Progenitor cell of endocrine pancreas (in vitro differentiated cells): Measurements from ENCODE around the gene CPEB2. TPM values are rescaled to one million over a fixed set of nuclear protein-coding genes. Genes with fewer than 3 reads are reported as not detected.

Experiments used
- DNase-seq: peaks from one replicate; pipeline ENCODE4 v3.0.0; 2021; ENCODE audit warnings: low spot score; ENCODE audit not compliant: unreplicated experiment
- H3K27ac Mint-ChIP-seq: 2 replicates; pipeline ENCODE4 v1.8.0; 2021; ENCODE audit warnings: mild to moderate bottlenecking, moderate library complexity, mixed read lengths
- H3K27me3 Mint-ChIP-seq: 2 replicates; pipeline ENCODE4 v1.8.0; 2021; ENCODE audit warnings: mixed read lengths
- H3K36me3 Mint-ChIP-seq: 2 replicates; pipeline ENCODE4 v1.8.0; 2022; ENCODE audit warnings: mixed read lengths; ENCODE audit not compliant: insufficient read depth
- H3K4me1 Mint-ChIP-seq: 2 replicates; pipeline ENCODE4 v1.8.0; 2021; ENCODE audit warnings: low read depth, mixed read lengths
- H3K4me3 Mint-ChIP-seq: 2 replicates; pipeline ENCODE4 v1.8.0; 2021; ENCODE audit warnings: low read depth, mild to moderate bottlenecking, moderate library complexity, mixed read lengths
- H3K9me3 Mint-ChIP-seq: 2 replicates; pipeline ENCODE4 v1.8.0; 2021; ENCODE audit warnings: low read depth, mixed read lengths
- total RNA-seq: library from RNA; stranded (reverse); gene quantifications from 2 replicates; pipeline ENCODE4 v1.2.1, GENCODE V29; 2021
- TF ChIP-seq, protein P1 (sequence below): fragments of 200-600 bp; sonication (generic); IDR thresholded peaks from one replicate; pipeline ENCODE4 v1.5.0; 2021; ENCODE audit warnings: antibody characterized with exemption, mild to moderate bottlenecking; ENCODE audit not compliant: unreplicated experiment

The CPEB2 gene
- total RNA-seq, 1 donor from 2014 or later: 3.5 TPM

DNA sequence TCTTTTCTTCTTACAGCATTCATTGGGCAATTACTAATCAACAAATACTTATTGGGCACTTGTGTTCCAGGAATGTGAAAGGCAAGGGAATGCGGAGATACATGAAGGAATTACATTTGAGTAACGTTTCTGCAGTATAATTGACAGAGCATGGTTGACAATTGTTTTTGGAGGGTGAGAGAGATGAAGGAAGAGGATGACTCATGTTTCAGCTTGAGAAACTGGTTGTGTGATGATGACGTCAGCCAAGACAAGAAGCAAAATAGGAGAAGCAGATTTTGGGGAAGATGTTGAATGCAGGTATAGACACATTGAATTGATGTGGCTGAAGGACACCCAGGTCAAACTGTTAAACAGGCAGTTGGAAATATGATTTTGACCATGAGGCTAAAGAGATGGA lies 8.0 kb upstream of the CPEB2 start:
- H3K4me1 Mint-ChIP-seq: no peaks in the 10 kb centered on the region
- no peak overlapping the region for H3K27ac Mint-ChIP-seq
- no peaks in the 10 kb centered on the region for H3K36me3 Mint-ChIP-seq
- no peak for DNase-seq
- peaks cover 5% of the 10 kb centered on the region for H3K27me3 Mint-ChIP-seq
- H3K4me3 Mint-ChIP-seq: no peak overlapping the region
- TF ChIP-seq, protein P1, sequence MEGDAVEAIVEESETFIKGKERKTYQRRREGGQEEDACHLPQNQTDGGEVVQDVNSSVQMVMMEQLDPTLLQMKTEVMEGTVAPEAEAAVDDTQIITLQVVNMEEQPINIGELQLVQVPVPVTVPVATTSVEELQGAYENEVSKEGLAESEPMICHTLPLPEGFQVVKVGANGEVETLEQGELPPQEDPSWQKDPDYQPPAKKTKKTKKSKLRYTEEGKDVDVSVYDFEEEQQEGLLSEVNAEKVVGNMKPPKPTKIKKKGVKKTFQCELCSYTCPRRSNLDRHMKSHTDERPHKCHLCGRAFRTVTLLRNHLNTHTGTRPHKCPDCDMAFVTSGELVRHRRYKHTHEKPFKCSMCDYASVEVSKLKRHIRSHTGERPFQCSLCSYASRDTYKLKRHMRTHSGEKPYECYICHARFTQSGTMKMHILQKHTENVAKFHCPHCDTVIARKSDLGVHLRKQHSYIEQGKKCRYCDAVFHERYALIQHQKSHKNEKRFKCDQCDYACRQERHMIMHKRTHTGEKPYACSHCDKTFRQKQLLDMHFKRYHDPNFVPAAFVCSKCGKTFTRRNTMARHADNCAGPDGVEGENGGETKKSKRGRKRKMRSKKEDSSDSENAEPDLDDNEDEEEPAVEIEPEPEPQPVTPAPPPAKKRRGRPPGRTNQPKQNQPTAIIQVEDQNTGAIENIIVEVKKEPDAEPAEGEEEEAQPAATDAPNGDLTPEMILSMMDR: no peak
- H3K9me3 Mint-ChIP-seq: no peaks in the 10 kb centered on the region

DNA sequence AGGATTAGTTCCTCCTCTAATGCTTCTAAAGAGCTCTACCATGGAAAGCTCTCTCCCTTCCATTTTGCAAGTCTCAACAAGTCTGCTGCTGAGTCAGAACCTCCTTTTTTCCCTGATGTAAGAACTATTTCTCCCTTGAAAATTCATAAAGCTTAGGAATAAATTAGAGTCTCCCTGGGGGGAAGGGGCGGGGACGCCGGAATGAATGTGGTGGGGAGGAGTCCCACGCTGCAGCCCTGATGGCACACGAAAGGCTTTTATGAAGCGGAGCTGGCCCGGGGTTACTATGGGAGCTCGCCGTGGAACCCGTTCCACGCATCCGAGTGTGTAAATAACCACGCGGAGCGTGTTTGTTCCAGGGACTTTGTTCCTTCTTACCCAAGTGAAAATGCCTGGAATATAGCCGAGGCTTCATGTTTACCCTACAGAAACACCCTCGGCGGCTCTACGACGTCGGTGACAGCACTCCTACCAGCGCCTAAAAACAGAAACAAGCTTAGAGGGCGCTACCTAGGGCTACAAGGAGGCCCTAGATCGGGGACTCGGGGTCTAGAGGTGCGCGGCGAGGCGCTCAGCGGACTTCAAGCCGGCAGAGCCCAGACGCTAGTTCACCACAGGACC lies 923 bp upstream of the CPEB2 start:
- Mint-ChIP-seq H3K27me3 (peaks cover 20% of the 10 kb centered on the region), H3K4me3 (peak overlapping the region; percentile 83), H3K27ac (peak overlapping the region; percentile 92), H3K4me1 (peaks cover 11% of the 10 kb centered on the region), H3K36me3 (no peaks in the 10 kb centered on the region), H3K9me3 (no peaks in the 10 kb centered on the region)
- no peak for DNase-seq
- TF ChIP-seq, protein P1: no peak

DNA sequence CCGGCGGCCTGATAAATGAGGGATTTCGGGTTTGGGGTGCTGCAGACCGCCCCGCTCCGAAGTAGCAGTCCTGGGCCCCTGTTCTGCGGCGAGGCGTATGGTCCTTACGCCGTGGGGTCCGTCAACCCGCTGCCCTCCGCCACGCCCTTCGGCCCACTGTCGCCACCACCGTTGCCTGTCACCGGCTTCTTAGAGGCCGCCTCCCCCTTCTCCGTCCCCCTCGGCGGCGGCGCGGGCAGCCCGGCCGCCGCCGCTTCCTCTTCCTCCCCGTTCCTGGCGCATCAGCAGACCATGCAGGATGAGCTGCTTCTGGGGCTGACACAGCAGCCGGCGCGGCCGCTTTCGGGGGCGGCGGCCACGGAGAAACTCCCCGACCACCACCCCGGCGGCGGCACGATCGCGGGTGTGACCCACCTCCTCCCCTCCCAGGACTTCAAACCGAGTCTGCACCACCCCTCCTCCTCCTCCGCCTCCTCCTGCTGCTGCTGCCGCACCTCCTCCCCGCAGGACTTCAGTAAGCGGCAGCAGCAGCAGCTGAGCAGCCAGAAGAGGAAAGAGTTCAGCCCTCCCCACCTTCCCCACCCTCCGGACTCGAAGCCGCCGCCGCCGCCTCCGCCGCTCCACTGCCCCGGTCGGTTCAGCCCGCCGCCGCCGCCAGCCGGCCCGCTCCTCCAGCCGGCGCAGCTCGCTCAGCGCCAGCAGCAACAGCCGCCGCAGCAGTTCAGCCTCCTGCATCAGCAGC lies 549 bp downstream of the CPEB2 start:
- TF ChIP-seq, protein P1: no peak
- Mint-ChIP-seq H3K4me1 (peaks cover 11% of the 10 kb centered on the region), H3K36me3 (no peaks in the 10 kb centered on the region), H3K4me3 (peak overlapping the region; percentile 83), H3K9me3 (no peaks in the 10 kb centered on the region), H3K27ac (peak overlapping the region; percentile 82), H3K27me3 (peaks cover 24% of the 10 kb centered on the region)
- DNase-seq: peak; percentile 39

DNA sequence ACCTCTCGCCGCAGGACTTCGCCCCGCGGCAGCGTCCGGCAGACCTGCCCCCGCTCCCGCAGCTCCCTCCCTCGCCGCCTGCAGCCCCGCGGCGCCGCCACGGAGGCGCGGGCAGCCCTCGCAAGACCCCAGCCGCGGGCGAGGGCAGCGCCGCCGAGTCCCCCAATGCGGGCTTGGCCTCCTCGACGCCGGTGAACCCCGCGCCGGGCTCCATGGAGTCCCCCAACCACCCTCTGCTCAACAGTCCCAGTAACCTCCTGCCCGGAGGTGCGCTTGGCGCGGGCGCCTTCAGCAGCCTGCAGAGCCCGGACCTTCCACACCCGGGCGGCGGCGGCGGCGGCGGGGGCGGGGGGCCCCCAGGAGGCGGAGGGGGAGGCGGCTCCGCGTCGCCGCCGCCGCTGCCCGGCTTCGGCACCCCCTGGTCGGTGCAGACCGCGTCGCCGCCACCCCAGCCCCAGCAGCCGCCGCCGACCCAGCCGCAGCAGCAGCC lies 1.2 kb downstream of the CPEB2 start:
- H3K27ac Mint-ChIP-seq: no peak overlapping the region
- H3K4me1 Mint-ChIP-seq: peaks cover 11% of the 10 kb centered on the region
- no peaks in the 10 kb centered on the region for H3K9me3 Mint-ChIP-seq
- peak overlapping the region; percentile 83 for H3K4me3 Mint-ChIP-seq
- H3K36me3 Mint-ChIP-seq: no peaks in the 10 kb centered on the region
- TF ChIP-seq, protein P1: no peak
- DNase-seq: peak; percentile 45
- peaks cover 24% of the 10 kb centered on the region for H3K27me3 Mint-ChIP-seq

DNA sequence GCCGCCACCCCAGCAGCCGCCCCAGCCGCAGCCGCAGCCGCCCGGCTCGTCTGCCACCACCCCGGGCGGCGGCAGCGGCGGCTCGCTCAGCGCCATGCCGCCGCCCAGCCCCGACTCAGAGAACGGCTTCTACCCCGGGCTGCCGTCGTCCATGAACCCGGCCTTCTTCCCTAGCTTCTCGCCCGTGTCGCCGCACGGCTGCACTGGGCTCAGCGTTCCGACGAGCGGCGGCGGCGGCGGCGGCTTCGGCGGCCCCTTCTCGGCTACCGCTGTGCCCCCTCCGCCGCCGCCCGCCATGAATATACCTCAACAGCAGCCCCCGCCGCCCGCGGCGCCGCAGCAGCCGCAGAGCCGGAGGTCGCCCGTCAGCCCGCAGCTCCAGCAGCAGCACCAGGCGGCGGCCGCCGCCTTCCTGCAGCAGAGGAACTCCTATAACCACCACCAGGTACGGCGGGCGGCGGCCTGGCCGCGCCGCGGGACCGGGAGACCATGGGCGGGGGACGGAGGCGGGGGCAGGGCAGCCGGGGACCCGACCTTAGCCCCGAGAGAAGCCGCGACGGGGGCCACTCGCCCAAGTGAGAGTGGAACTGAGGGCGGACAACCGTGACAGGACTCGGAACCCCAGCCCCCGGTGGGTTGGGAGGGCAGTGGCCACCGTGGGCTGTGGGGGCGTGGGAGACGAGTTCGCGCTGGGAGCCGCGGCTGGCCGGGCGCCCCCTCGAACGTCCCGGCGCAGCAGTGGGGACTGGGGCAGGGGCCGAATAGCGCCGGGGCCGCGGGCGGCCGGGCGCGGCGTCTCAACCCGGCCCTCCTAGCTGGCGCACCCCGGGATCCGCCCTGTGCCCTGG lies 1.8 kb downstream of the CPEB2 start:
- peaks cover 11% of the 10 kb centered on the region for H3K4me1 Mint-ChIP-seq
- TF ChIP-seq, protein P1: no peak
- H3K4me3 Mint-ChIP-seq: peak overlapping the region; percentile 83
- no peak overlapping the region for H3K27ac Mint-ChIP-seq
- peak; percentile 36 for DNase-seq
- peaks cover 20% of the 10 kb centered on the region for H3K27me3 Mint-ChIP-seq
- H3K36me3 Mint-ChIP-seq: no peaks in the 10 kb centered on the region
- no peaks in the 10 kb centered on the region for H3K9me3 Mint-ChIP-seq
